Urinary bladder (tissue), 2 donors: ENCODE results near the gene ACTL9. TPM values are rescaled to one million over a fixed set of nuclear protein-coding genes. Genes with fewer than 3 reads are reported as not detected.

Experiments used
- polyA plus RNA-seq: library from polyadenylated mRNA; stranded (reverse); fragments of 200-250 nt; gene quantifications from one replicate; pipeline ENCODE4 v1.2.3, GENCODE V29; 2013
- total RNA-seq: library from RNA; depleted of rRNA; stranded (reverse); fragments of >200 nt; gene quantifications from one replicate; pipeline ENCODE4 v1.2.3, GENCODE V29; 2014
- donor health status: healthy.

ACTL9 gene
- total and polyA plus RNA-seq, 2 donors = not detected

Other genes starting within 250 kb of the ACTL9 start
- gene PRAM1, start 196.2 kb downstream of the ACTL9 start, total RNA-seq = 0.58 TPM
- gene PRAM1, start 196.2 kb downstream of the ACTL9 start, polyA plus RNA-seq = 0.85 TPM
- gene ZNF414, start 184.6 kb downstream of the ACTL9 start, total RNA-seq = 4.6 TPM
- 40.1 TPM for gene ZNF414, start 184.6 kb downstream of the ACTL9 start, polyA plus RNA-seq
- 7.5 TPM for gene MYO1F, start 121.4 kb downstream of the ACTL9 start, total RNA-seq
- gene MYO1F, start 121.4 kb downstream of the ACTL9 start, polyA plus RNA-seq = 7.7 TPM
- gene ADAMTS10, start 88.1 kb downstream of the ACTL9 start, total RNA-seq = 44.3 TPM
- gene ADAMTS10, start 88.1 kb downstream of the ACTL9 start, polyA plus RNA-seq = 26.4 TPM
- gene NFILZ, start 68.2 kb downstream of the ACTL9 start, total RNA-seq = not detected
- gene NFILZ, start 68.2 kb downstream of the ACTL9 start, polyA plus RNA-seq = not detected
- not detected for gene OR2Z1, start 22.8 kb upstream of the ACTL9 start, total RNA-seq
- gene OR2Z1, start 22.8 kb upstream of the ACTL9 start, polyA plus RNA-seq = not detected
- gene ZNF558, start 133.5 kb upstream of the ACTL9 start, total RNA-seq = 36.0 TPM
- gene ZNF558, start 133.5 kb upstream of the ACTL9 start, polyA plus RNA-seq = 24.9 TPM
- not detected for gene MBD3L1, start 133.6 kb upstream of the ACTL9 start, total RNA-seq
- gene MBD3L1, start 133.6 kb upstream of the ACTL9 start, polyA plus RNA-seq = not detected